Trophoblast cell (in vitro differentiated cells and primary cell): ENCODE data around the gene CUEDC1.

ENCODE experiments used
- DNase-seq, 2 donors: peaks; one replicate each; pipeline ENCODE4 v3.0.0-alpha.2; 2016
- H2AFZ ChIP-seq: 2 replicates; pipeline ENCODE4 v1.6.1; 2013; ENCODE audit warnings: low read length, moderate library complexity, mild to moderate bottlenecking; ENCODE audit not compliant: insufficient read depth, poor library complexity
- H2AK5ac ChIP-seq: 2 replicates; pipeline ENCODE4 v1.6.1; 2013; ENCODE audit warnings: mild to moderate bottlenecking, low read length
- H2BK120ac ChIP-seq: 2 replicates; pipeline ENCODE4 v1.6.1; 2013; ENCODE audit warnings: low read length, mild to moderate bottlenecking, moderate library complexity; ENCODE audit not compliant: insufficient read depth, poor library complexity
- H2BK12ac ChIP-seq: 2 replicates; pipeline ENCODE4 v1.6.1; 2013; ENCODE audit warnings: mild to moderate bottlenecking, low read length, moderate library complexity
- H2BK5ac ChIP-seq: 2 replicates; pipeline ENCODE4 v1.6.1; 2013; ENCODE audit warnings: low read length, low read depth, moderate library complexity, mild to moderate bottlenecking; ENCODE audit not compliant: poor library complexity
- H3K14ac ChIP-seq: 2 replicates; pipeline ENCODE4 v1.6.1; 2013; ENCODE audit warnings: mild to moderate bottlenecking, low read length
- H3K18ac ChIP-seq: 2 replicates; pipeline ENCODE4 v1.6.1; 2013; ENCODE audit warnings: mild to moderate bottlenecking, low read length
- H3K23ac ChIP-seq: 2 replicates; pipeline ENCODE4 v1.6.1; 2013; ENCODE audit warnings: low read length
- H3K27ac ChIP-seq: 2 replicates; pipeline ENCODE4 v1.5.1; 2013; ENCODE audit warnings: low read depth, mild to moderate bottlenecking, inconsistent platforms, low read length, moderate library complexity
- H3K27me3 ChIP-seq: 2 replicates; pipeline ENCODE4 v1.6.1; 2013; ENCODE audit warnings: inconsistent platforms, mild to moderate bottlenecking, low read length, moderate library complexity; ENCODE audit not compliant: insufficient read depth
- H3K36me3 ChIP-seq, 2 experiments: 1 replicate in 1 of 2; 2 replicates in 1 of 2; pipeline ENCODE4 v1.6.1; 2013; ENCODE audit warnings: low read length in 2 of 2, mild to moderate bottlenecking in 2 of 2, moderate library complexity in 1 of 2; ENCODE audit not compliant: insufficient read depth in 2 of 2, control insufficient read depth in 1 of 2
- H3K4ac ChIP-seq: 2 replicates; pipeline ENCODE4 v1.6.1; 2013; ENCODE audit warnings: low read depth, mild to moderate bottlenecking, low read length, moderate library complexity
- H3K4me1 ChIP-seq, 2 experiments: 1 replicate in 1 of 2; 2 replicates in 1 of 2; pipeline ENCODE4 v1.6.1; 2013; ENCODE audit warnings: low read length in 2 of 2, mild to moderate bottlenecking in 2 of 2, moderate library complexity in 1 of 2; ENCODE audit not compliant: insufficient read depth in 2 of 2, control insufficient read depth in 1 of 2
- H3K4me2 ChIP-seq: 2 replicates; pipeline ENCODE4 v1.6.1; 2013; ENCODE audit warnings: inconsistent platforms, mild to moderate bottlenecking, low read length, moderate library complexity
- H3K4me3 ChIP-seq: 2 replicates; pipeline ENCODE4 v1.5.1; 2013; ENCODE audit warnings: mild to moderate bottlenecking, low read depth, low read length, inconsistent platforms
- H3K79me1 ChIP-seq: one replicate; pipeline ENCODE4 v1.6.1; 2013; ENCODE audit warnings: low read length
- H3K79me2 ChIP-seq: 2 replicates; pipeline ENCODE4 v1.6.1; 2013; ENCODE audit warnings: low read length, mild to moderate bottlenecking; ENCODE audit not compliant: control insufficient read depth, insufficient read depth, poor library complexity
- H3K9ac ChIP-seq: 2 replicates; pipeline ENCODE4 v1.6.1; 2013; ENCODE audit warnings: mild to moderate bottlenecking, low read length
- H3K9me3 ChIP-seq: 2 replicates; pipeline ENCODE4 v1.6.1; 2013; ENCODE audit warnings: low read depth, mild to moderate bottlenecking, control low read depth, inconsistent platforms, low read length; ENCODE audit not compliant: insufficient read depth
- H4K12ac ChIP-seq: 2 replicates; pipeline ENCODE4 v1.6.1; 2013; ENCODE audit warnings: low read depth, mild to moderate bottlenecking, low read length, moderate library complexity
- H4K8ac ChIP-seq: 2 replicates; pipeline ENCODE4 v1.6.1; 2013; ENCODE audit warnings: low read depth, mild to moderate bottlenecking, low read length, moderate library complexity
- H4K91ac ChIP-seq: one replicate; pipeline ENCODE4 v1.6.1; 2013; ENCODE audit warnings: low read depth, mild to moderate bottlenecking, low read length, moderate library complexity
- WGBS: extraction: QIAGEN DNeasy Blood & Tissue Kit; methylation state at CpG from one replicate; pipeline ENCODE4 v1.1.7; 2013; ENCODE audit warnings: missing lambda C conversion rate; ENCODE audit not compliant: insufficient read length, insufficient coverage; ENCODE audit errors: extremely low coverage; 5-methylcytosine and 5-hydroxymethylcytosine counted together

CUEDC1 gene

DNA sequence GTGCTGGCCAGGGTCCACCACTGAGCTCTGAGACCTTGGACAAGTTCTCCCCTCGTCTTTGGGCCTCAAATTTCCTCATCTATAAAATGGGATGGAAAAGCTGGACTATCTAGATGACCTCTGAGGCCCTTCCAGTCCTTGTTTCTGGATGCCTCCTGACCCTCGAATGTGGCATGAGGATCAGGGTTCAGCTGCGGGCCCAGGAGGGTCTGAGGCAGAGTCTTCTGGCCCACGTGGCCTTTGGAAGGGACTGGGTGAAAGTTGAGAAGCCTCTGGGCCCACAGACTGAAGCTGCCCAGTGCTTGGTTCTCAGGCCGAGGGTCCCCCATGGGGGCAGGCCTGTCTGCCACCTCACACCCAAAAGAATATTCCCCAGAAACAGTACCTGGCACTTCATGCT is 88.5 kb downstream of the CUEDC1 start:
- Histone ChIP-seq H3K23ac (no peak overlapping the region), H3K79me2 (no peaks in the 10 kb centered on the region), H2BK120ac (no peak overlapping the region), H3K36me3 (peaks cover 10 to 12% of the 10 kb centered on the region in 2 experiments), H3K18ac (no peak overlapping the region), H3K9ac (no peak overlapping the region), H2BK12ac (peak overlapping the region; percentile 34), H4K8ac (no peak overlapping the region), H3K4me2 (no peak overlapping the region), H2BK5ac (no peak overlapping the region), H3K79me1 (peaks cover 8% of the 10 kb centered on the region), H3K14ac (no peak overlapping the region), H2AK5ac (no peak overlapping the region), H3K9me3 (no peaks in the 10 kb centered on the region), H2AFZ (no peak overlapping the region), H3K27me3 (no peaks in the 10 kb centered on the region), H4K12ac (no peak overlapping the region), H3K4me1 (peaks cover 17 to 20% of the 10 kb centered on the region in 2 experiments), H4K91ac (no peak overlapping the region), H3K27ac (no peak overlapping the region), H3K4ac (no peak overlapping the region), H3K4me3 (no peak overlapping the region)
- WGBS = no CpG with 5 or more reads among the region's 5 CpGs
- no peak for DNase-seq

- Histone ChIP-seq H3K23ac (no peak overlapping the region), H3K79me1 (peaks cover 10% of the 10 kb centered on the region), H2BK120ac (no peak overlapping the region), H3K27me3 (no peaks in the 10 kb centered on the region), H4K8ac (no peak overlapping the region), H3K18ac (no peak overlapping the region), H4K12ac (no peak overlapping the region), H3K9me3 (peaks cover under 1% of the 10 kb centered on the region), H3K9ac (no peak overlapping the region), H4K91ac (no peak overlapping the region), H2AK5ac (no peak overlapping the region), H3K4me2 (no peak overlapping the region), H2BK12ac (no peak overlapping the region), H3K27ac (no peak overlapping the region), H3K79me2 (no peaks in the 10 kb centered on the region), H3K14ac (no peak overlapping the region), H3K4ac (no peak overlapping the region), H2AFZ (no peak overlapping the region), H3K4me1 (peaks cover 20 to 24% of the 10 kb centered on the region in 2 experiments), H3K4me3 (no peak overlapping the region), H2BK5ac (no peak overlapping the region), H3K36me3 (peaks cover 10 to 12% of the 10 kb centered on the region in 2 experiments)
- WGBS = no CpG with 5 or more reads among the region's 10 CpGs
- DNase-seq = no peak
Observed at GRCh38 chr17:57866319-57866718, 88.9 kb downstream of the CUEDC1 start.

GRCh38 chr17:57864273-57864672 is 90.9 kb downstream of the CUEDC1 start:
- no peak overlapping the region for H3K4me3 ChIP-seq
- H3K79me1 ChIP-seq = peaks cover 10% of the 10 kb centered on the region
- H3K4me1 ChIP-seq = peaks cover 26 to 33% of the 10 kb centered on the region in 2 experiments
- no peak overlapping the region for H2AK5ac ChIP-seq
- no peaks in the 10 kb centered on the region for H3K27me3 ChIP-seq
- no peaks in the 10 kb centered on the region for H3K79me2 ChIP-seq
- H3K23ac ChIP-seq = no peak overlapping the region
- H3K9ac ChIP-seq = no peak overlapping the region
- no peak overlapping the region for H3K4me2 ChIP-seq
- no peak overlapping the region for H3K18ac ChIP-seq
- no peak for DNase-seq
- peaks cover 1% of the 10 kb centered on the region for H3K9me3 ChIP-seq
- H3K27ac ChIP-seq = no peak overlapping the region
- no peak overlapping the region for H4K91ac ChIP-seq
- H4K8ac ChIP-seq = no peak overlapping the region
- H2AFZ ChIP-seq = no peak overlapping the region
- H3K4ac ChIP-seq = no peak overlapping the region
- no peak overlapping the region for H2BK120ac ChIP-seq
- WGBS = no CpG with 5 or more reads among the region's 8 CpGs
- no peak overlapping the region for H2BK12ac ChIP-seq
- no peak overlapping the region for H4K12ac ChIP-seq
- no peak overlapping the region for H3K14ac ChIP-seq
- no peak overlapping the region for H2BK5ac ChIP-seq
- peaks cover 6 to 10% of the 10 kb centered on the region in 2 experiments for H3K36me3 ChIP-seq

DNA sequence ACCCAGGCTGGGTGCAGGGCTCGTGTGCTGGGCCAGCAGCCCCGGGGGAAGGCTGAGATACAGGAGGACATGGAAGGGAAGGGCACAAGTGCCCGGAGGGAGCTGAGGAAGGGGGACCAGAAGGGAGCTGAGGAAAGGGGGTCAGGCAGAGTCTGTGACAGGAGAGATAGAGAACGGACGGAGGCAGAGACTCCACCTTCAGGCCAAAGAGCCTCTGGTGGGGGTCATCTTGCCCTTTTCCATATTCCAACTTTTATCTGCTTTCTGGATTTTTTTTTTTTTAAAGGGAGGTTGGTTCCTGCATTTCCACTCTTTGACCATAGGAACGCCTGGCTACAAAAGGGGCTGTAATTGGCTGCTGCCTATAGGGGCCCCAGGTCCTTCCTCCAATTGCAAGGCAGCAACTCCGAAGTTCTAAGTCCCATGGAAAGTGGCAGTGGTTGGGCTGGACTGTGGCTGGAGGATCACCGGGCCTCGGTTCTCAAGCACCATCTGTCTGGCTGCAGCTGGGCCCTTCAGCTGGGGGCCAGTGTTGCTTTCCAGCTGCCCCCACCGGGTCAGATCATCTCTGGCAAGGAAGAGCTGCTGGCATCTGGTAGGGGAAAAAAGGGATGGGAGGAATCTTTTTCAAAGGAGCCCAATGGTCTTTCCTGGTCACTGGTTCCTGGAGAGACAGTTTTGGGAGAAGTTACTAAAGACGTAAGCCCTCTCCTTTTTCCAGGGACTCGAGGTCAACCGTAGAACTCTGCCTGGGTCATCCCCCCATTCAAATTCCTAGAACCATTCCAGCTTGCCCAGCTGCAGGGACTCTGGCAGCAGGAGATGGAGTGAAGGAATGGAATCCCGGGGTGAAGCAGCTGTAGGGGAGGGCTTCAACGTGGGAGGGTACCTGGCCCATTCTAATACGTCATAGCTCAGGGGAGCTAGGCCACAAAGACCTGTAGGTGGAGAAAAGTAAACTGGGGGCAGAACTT is 92.2 kb downstream of the CUEDC1 start:
- Histone ChIP-seq H4K8ac (no peak overlapping the region), H2BK12ac (no peak overlapping the region), H3K4me1 (peaks cover 18 to 24% of the 10 kb centered on the region in 2 experiments), H3K4me3 (no peak overlapping the region), H4K91ac (no peak overlapping the region), H3K18ac (no peak overlapping the region), H3K79me2 (no peaks in the 10 kb centered on the region), H4K12ac (no peak overlapping the region), H2BK5ac (no peak overlapping the region), H3K9me3 (peaks cover 1% of the 10 kb centered on the region), H3K79me1 (peaks cover 5% of the 10 kb centered on the region), H2AFZ (no peak overlapping the region), H3K4ac (no peak overlapping the region), H3K27me3 (no peaks in the 10 kb centered on the region), H3K9ac (no peak overlapping the region), H3K23ac (no peak overlapping the region), H3K27ac (no peak overlapping the region), H3K4me2 (no peak overlapping the region), H3K14ac (no peak overlapping the region), H3K36me3 (peaks cover 5 to 6% of the 10 kb centered on the region in 2 experiments), H2AK5ac (no peak overlapping the region), H2BK120ac (no peak overlapping the region)
- DNase-seq = no peak
- WGBS = no CpG with 5 or more reads among the region's 16 CpGs
